HCT116 (cell line): ENCODE data around the gene CHMP1B. TPM values are rescaled to one million over a fixed set of nuclear protein-coding genes. Genes with fewer than 3 reads are reported as not detected.

Source experiments
- ATAC-seq: fragments of 200-7000 bp; cut with Tn5 transposase; 2 replicates; pipeline ENCODE4 v1.9.1; 2020; ENCODE audit warnings: mild to moderate bottlenecking, moderate library complexity
- BruUV-seq: library from RNA; stranded (reverse); fragments of 400-500 nt; replicated peaks from 2 replicates; lab custom pipeline; 2021; lab: Mats Ljungman, UMichigan
- CTCF ChIA-PET: fragments of 300-600 bp; sonication (Branson Sonifier 250); formaldehyde crosslinking; loops from one replicate; lab custom pipeline; 2021; ENCODE audit warnings: antibody characterized with exemption; lab: Charles Lee
- POLR2A ChIA-PET: fragments of 300-600, 350-600 bp; sonication (Branson Sonifier 250); formaldehyde crosslinking; loops from one replicate; lab custom pipeline; 2021; ENCODE audit warnings: antibody characterized with exemption; lab: Charles Lee
- RAD21 ChIA-PET, 2 experiments: fragments of 300-600 bp; sonication (Branson Sonifier 250); formaldehyde crosslinking; loops; one replicate each; lab custom pipeline; 2023; ENCODE audit warnings: low total read pairs in 2 of 2; ENCODE audit not compliant: uncharacterized antibody in 2 of 2, unreplicated experiment in 2 of 2, low non-redundant PET in 1 of 2; lab: Charles Lee
- DNase-seq: peaks from one replicate; pipeline ENCODE4 v3.0.0-alpha.2; 2010; ENCODE audit warnings: low read depth, low spot score
- H2AFZ ChIP-seq: fragments of 200-600 bp; shearing (Covaris generic), sonication (generic); 2 replicates; pipeline ENCODE4 v1.6.1; 2017; ENCODE audit warnings: low read depth, mixed run types, mixed read lengths, antibody characterized with exemption, low read length; ENCODE audit not compliant: poor library complexity, severe bottlenecking
- H3K27ac ChIP-seq: 2 replicates; pipeline ENCODE4 v1.5.1; 2012; ENCODE audit warnings: low read depth, low read length
- H3K27me3 ChIP-seq: fragments of 200-600 bp; sonication (generic); 2 replicates; pipeline ENCODE4 v1.6.1; 2016; ENCODE audit warnings: mixed run types, low read length, mixed read lengths; ENCODE audit not compliant: insufficient read depth
- H3K36me3 ChIP-seq, 2 experiments: fragments of 200-500 bp in 1 of 2; fragments of 200-600 bp in 1 of 2; sonication (Bioruptor generic) in 1 of 2; sonication (generic) in 1 of 2; 2 replicates each; pipeline versions ENCODE4 v1.5.1 to v1.6.1; 2014 to 2016; ENCODE audit warnings: low read length in 2 of 2, inconsistent platforms in 1 of 2, mixed read lengths in 1 of 2, mixed run types in 1 of 2; ENCODE audit not compliant: insufficient read depth in 2 of 2, control insufficient read depth in 1 of 2
- H3K4me1 ChIP-seq, 2 experiments: fragments of 200-600 bp in 1 of 2; sonication (generic) in 1 of 2; 2 replicates each; pipeline versions ENCODE4 v1.5.1 to v1.6.1; 2012 to 2017; ENCODE audit warnings: low read length in 2 of 2, inconsistent platforms in 1 of 2, mild to moderate bottlenecking in 1 of 2, mixed read lengths in 1 of 2, mixed run types in 1 of 2, moderate library complexity in 1 of 2; ENCODE audit not compliant: insufficient read depth in 2 of 2, control insufficient read depth in 1 of 2
- H3K4me2 ChIP-seq: fragments of 200-600 bp; sonication (generic); 2 replicates; pipeline ENCODE4 v1.6.1; 2017; ENCODE audit warnings: mixed run types, low read length, mixed read lengths
- H3K4me3 ChIP-seq, 2 experiments: fragments of 200-600 bp in 1 of 2; sonication (generic) in 1 of 2; replicated peaks in 1 of 2; 2 replicates each; pipeline ENCODE4 v1.5.1; 2011 to 2016; ENCODE audit warnings: low read length in 2 of 2, control low read depth in 1 of 2, low read depth in 1 of 2, mild to moderate bottlenecking in 1 of 2, mixed read lengths in 1 of 2, mixed run types in 1 of 2
- H3K79me2 ChIP-seq: fragments of 200-600 bp; sonication (generic); 2 replicates; pipeline ENCODE4 v1.6.1; 2017; ENCODE audit warnings: mild to moderate bottlenecking, mixed run types, low read length, moderate library complexity, mixed read lengths; ENCODE audit not compliant: insufficient read depth
- H3K9ac ChIP-seq: fragments of 200-600 bp; sonication (generic); 2 replicates; pipeline ENCODE4 v1.6.1; 2016; ENCODE audit warnings: low read length, mixed read lengths
- H3K9me2 ChIP-seq: fragments of 200-600 bp; sonication (generic), shearing (Covaris generic); 2 replicates; pipeline ENCODE4 v1.6.1; 2017; ENCODE audit warnings: mixed run types, mild to moderate bottlenecking, moderate library complexity; ENCODE audit not compliant: insufficient read depth
- H3K9me3 ChIP-seq, 2 experiments: fragments of 200-500 bp in 1 of 2; fragments of 200-600 bp in 1 of 2; sonication (Bioruptor generic) in 1 of 2; sonication (generic) in 1 of 2; 2 replicates each; pipeline ENCODE4 v1.6.1; 2014 to 2017; ENCODE audit warnings: low read length in 2 of 2, mixed read lengths in 2 of 2, inconsistent platforms in 1 of 2, low read depth in 1 of 2, mild to moderate bottlenecking in 1 of 2, mixed run types in 1 of 2, moderate library complexity in 1 of 2; ENCODE audit not compliant: control insufficient read depth in 1 of 2, insufficient read depth in 1 of 2
- H4K20me1 ChIP-seq: fragments of 200-600 bp; sonication (generic), shearing (Covaris generic); 2 replicates; pipeline ENCODE4 v1.6.1; 2017; ENCODE audit warnings: mixed run types, mild to moderate bottlenecking, moderate library complexity; ENCODE audit not compliant: insufficient read depth
- EGR1 ChIP-seq: IDR thresholded peaks from 2 replicates; pipeline ENCODE4 v1.6.1; 2012; ENCODE audit warnings: low read depth
- EZH2 ChIP-seq: fragments of 200-600 bp; sonication (generic); IDR thresholded peaks from 2 replicates; pipeline ENCODE4 v1.6.1; 2017; ENCODE audit warnings: antibody characterized with exemption, mixed run types
- FOSL1 ChIP-seq: IDR thresholded peaks from 2 replicates; pipeline ENCODE4 v1.6.1; 2012; ENCODE audit warnings: low read depth
- JUND ChIP-seq: IDR thresholded peaks from 2 replicates; pipeline ENCODE4 v1.6.1; 2012
- RAD21 ChIP-seq: IDR thresholded peaks from 2 replicates; pipeline ENCODE4 v1.6.1; 2012; ENCODE audit warnings: low read depth, mild to moderate bottlenecking
- SIN3A ChIP-seq: IDR thresholded peaks from 2 replicates; pipeline ENCODE4 v1.6.1; 2012; ENCODE audit warnings: low read depth
- SP1 ChIP-seq: IDR thresholded peaks from 2 replicates; pipeline ENCODE4 v1.6.1; 2012; ENCODE audit warnings: low read depth
- ZFX ChIP-seq: fragments of 450-650 bp; IDR thresholded peaks from 2 replicates; pipeline ENCODE4 v1.6.1; 2017
- ZNF274 ChIP-seq: fragments of 200-500 bp; sonication (Bioruptor generic); IDR thresholded peaks from 2 replicates; pipeline ENCODE4 v1.6.1; 2014; ENCODE audit warnings: mild to moderate bottlenecking, low read depth, low read length, inconsistent platforms
- intact Hi-C: fragments of 100-400 bp; cut with micrococcal nuclease; formaldehyde crosslinking; loops from 2 replicates; pipeline ENCODE4 v1.10.0; 2022
- total RNA-seq: library from RNA; stranded (reverse); gene quantifications from one replicate; pipeline ENCODE4 v1.2.1, GENCODE V29; 2021; ENCODE audit not compliant: unreplicated experiment
- TF ChIP-seq, protein P1 (sequence below): IDR thresholded peaks from 2 replicates; pipeline ENCODE4 v1.6.1; 2012
- TF ChIP-seq, protein P2 (sequence below): IDR thresholded peaks from 2 replicates; pipeline ENCODE4 v1.6.1; 2012
- TF ChIP-seq, protein P3 (sequence below): IDR thresholded peaks from 2 replicates; pipeline ENCODE4 v1.6.1; 2011; ENCODE audit warnings: mild to moderate bottlenecking, low read length, moderate library complexity; ENCODE audit not compliant: insufficient replicate concordance; ENCODE audit errors: extremely low read depth
- TF ChIP-seq, protein P4 (sequence below): IDR thresholded peaks from 2 replicates; pipeline ENCODE4 v1.6.1; 2012; ENCODE audit warnings: low read depth

Gene CHMP1B
- total RNA-seq, 1 experiment from 2014 or later = 30.3 TPM

DNA sequence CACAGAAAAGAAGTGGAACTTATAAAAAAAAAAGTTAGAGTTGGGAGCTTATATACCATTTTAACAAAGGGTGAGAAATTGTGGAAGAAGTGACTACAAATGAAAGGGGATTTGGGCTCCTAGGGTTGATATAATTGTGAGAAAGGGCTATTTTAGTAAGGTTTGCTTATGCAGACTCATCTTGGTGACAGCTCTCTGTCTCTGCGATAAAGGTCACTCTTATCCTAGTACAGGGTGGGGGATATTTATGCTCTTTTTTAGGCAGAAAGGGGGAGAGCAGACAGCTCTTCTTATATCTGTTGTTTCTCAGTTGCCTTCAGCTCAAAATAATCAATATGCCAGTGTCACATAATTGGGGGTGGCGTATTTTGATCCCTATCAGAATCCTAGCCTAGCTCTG is 31.3 kb upstream of the CHMP1B start:
- Histone ChIP-seq H3K36me3 (no peaks in the 10 kb centered on the region), H3K4me3 (no peak overlapping the region), H3K4me1 (no peaks in the 10 kb centered on the region), H3K9me3 (no peaks in the 10 kb centered on the region), H4K20me1 (no peaks in the 10 kb centered on the region), H3K9ac (no peak overlapping the region), H3K4me2 (no peak overlapping the region), H2AFZ (no peak overlapping the region), H3K27ac (no peak overlapping the region), H3K9me2 (no peaks in the 10 kb centered on the region), H3K79me2 (no peaks in the 10 kb centered on the region), H3K27me3 (no peaks in the 10 kb centered on the region)
- RAD21 ChIA-PET = no interaction called here
- CTCF ChIA-PET = no interaction called here
- intact Hi-C loops = no loop called here
- ATAC-seq (no peak), DNase-seq (no peak)
- TF ChIP-seq, protein P1, sequence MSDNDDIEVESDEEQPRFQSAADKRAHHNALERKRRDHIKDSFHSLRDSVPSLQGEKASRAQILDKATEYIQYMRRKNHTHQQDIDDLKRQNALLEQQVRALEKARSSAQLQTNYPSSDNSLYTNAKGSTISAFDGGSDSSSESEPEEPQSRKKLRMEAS = no peak
- TF ChIP-seq ZFX (no peak), ZNF274 (no peak), RAD21 (no peak), EZH2 (no peak), SP1 (no peak), EGR1 (no peak), SIN3A (no peak), JUND (no peak), FOSL1 (no peak)
- TF ChIP-seq, protein P2, sequence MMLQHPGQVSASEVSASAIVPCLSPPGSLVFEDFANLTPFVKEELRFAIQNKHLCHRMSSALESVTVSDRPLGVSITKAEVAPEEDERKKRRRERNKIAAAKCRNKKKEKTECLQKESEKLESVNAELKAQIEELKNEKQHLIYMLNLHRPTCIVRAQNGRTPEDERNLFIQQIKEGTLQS = no peak
- TF ChIP-seq, protein P3, sequence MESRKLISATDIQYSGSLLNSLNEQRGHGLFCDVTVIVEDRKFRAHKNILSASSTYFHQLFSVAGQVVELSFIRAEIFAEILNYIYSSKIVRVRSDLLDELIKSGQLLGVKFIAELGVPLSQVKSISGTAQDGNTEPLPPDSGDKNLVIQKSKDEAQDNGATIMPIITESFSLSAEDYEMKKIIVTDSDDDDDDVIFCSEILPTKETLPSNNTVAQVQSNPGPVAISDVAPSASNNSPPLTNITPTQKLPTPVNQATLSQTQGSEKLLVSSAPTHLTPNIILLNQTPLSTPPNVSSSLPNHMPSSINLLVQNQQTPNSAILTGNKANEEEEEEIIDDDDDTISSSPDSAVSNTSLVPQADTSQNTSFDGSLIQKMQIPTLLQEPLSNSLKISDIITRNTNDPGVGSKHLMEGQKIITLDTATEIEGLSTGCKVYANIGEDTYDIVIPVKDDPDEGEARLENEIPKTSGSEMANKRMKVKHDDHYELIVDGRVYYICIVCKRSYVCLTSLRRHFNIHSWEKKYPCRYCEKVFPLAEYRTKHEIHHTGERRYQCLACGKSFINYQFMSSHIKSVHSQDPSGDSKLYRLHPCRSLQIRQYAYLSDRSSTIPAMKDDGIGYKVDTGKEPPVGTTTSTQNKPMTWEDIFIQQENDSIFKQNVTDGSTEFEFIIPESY = no peak
- TF ChIP-seq, protein P4, sequence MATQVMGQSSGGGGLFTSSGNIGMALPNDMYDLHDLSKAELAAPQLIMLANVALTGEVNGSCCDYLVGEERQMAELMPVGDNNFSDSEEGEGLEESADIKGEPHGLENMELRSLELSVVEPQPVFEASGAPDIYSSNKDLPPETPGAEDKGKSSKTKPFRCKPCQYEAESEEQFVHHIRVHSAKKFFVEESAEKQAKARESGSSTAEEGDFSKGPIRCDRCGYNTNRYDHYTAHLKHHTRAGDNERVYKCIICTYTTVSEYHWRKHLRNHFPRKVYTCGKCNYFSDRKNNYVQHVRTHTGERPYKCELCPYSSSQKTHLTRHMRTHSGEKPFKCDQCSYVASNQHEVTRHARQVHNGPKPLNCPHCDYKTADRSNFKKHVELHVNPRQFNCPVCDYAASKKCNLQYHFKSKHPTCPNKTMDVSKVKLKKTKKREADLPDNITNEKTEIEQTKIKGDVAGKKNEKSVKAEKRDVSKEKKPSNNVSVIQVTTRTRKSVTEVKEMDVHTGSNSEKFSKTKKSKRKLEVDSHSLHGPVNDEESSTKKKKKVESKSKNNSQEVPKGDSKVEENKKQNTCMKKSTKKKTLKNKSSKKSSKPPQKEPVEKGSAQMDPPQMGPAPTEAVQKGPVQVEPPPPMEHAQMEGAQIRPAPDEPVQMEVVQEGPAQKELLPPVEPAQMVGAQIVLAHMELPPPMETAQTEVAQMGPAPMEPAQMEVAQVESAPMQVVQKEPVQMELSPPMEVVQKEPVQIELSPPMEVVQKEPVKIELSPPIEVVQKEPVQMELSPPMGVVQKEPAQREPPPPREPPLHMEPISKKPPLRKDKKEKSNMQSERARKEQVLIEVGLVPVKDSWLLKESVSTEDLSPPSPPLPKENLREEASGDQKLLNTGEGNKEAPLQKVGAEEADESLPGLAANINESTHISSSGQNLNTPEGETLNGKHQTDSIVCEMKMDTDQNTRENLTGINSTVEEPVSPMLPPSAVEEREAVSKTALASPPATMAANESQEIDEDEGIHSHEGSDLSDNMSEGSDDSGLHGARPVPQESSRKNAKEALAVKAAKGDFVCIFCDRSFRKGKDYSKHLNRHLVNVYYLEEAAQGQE = no peak
- no TSS peak for BruUV-seq
- POLR2A ChIA-PET = no interaction called here
